Measurements from ENCODE around the gene ZNF568. TPM values are rescaled to one million over a fixed set of nuclear protein-coding genes. Genes with fewer than 3 reads are reported as not detected.
A peak's percentile ranks its signal among the peaks of the same experiment; 100 is the strongest.

The ZNF568 gene
- polyA plus RNA-seq, 1 of the 3 experiments (the other 2 are of a cell fraction): 5.5 TPM

- 46% methylated on average over 6 of the region's 6 CpGs for whole genome bisulfite sequencing (ENCODE audit: low lambda C conversion rate)
- TF ChIP-seq FOXM1 (IDR thresholded peaks at IDR 0.05; ENCODE audit: low read depth) (no peak), GABPA (IDR thresholded peaks at IDR 0.05; ENCODE audit: low read depth) (no peak), JUND (IDR thresholded peaks at IDR 0.05) (no peak), YY1 (IDR thresholded peaks at IDR 0.05; ENCODE audit: low read depth) (no peak), RAD21 (IDR thresholded peaks at IDR 0.05; ENCODE audit: low read length) (no peak), GATA2 (CRISPR knock-in tag; IDR thresholded peaks at IDR 0.05) (no peak), SMC3 (IDR thresholded peaks at IDR 0.05; ENCODE audit: low read depth, low read length) (no peak), ZBTB33 (IDR thresholded peaks at IDR 0.05; ENCODE audit: borderline replicate concordance, low read depth) (no peak), FOSL2 (IDR thresholded peaks at IDR 0.05; ENCODE audit: borderline replicate concordance, low read depth) (no peak)
Measured at GRCh38 chr19:36962346-36962745, 46.2 kb downstream of the ZNF568 start.

DNA sequence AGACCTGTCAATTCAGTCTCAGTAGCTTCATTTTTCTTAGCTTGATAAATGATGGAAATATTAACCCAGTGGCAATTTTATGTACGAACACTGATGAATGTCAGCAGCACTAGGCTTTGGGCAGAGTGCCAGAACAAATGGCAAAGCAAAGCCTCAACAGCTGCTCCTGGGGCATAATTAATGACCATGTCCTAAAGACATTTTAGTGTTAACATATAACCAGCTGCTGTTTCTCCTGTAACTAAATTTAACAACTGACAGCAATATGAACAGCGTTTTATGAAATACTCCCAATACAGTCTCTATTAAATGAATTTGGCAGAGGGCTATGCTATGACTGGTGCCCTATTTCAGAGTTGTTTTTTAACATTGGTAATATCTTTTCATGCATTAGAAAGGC, 47.1 kb downstream of the ZNF568 start:
- Histone ChIP-seq H2AFZ (ENCODE audit: low read depth) (no peak overlapping the region), H4K20me1 (ENCODE audit: insufficient read depth) (no peaks in the 10 kb centered on the region), H3K9ac (no peak overlapping the region), H3K9me2 (no peaks in the 10 kb centered on the region), H3K4me3 (ENCODE audit: low read depth in 2 of 2, low read length in 1 of 2) (no peak overlapping the region), H3K79me2 (ENCODE audit: insufficient read depth) (no peaks in the 10 kb centered on the region), H3K36me3 (replicated peaks in 1 of 2; ENCODE audit: control insufficient read depth in 1 of 2, insufficient read depth in 2 of 2, low read length in 1 of 2) (peaks cover 0 to 5% of the 10 kb centered on the region in 2 experiments), H3K4me2 (no peak overlapping the region), H3F3A (replicated peaks; ENCODE audit: insufficient read depth) (peaks cover under 1% of the 10 kb centered on the region), H3K9me3 (no peaks in the 10 kb centered on the region), H3K27ac (ENCODE audit: low read depth in 2 of 2, low read length in 1 of 2) (no peak overlapping the region), H3K4me1 (ENCODE audit: control insufficient read depth in 1 of 2, insufficient read depth in 2 of 2, low read depth in 1 of 2, low read length in 1 of 2) (no peaks in the 10 kb centered on the region), H3K27me3 (ENCODE audit: insufficient read depth) (no peaks in the 10 kb centered on the region)
- POLR2A ChIA-PET: no interaction called here
- 12% methylated on average over 2 of the region's 2 CpGs for WGBS (ENCODE audit: low lambda C conversion rate)
- peak; percentile 3 for DNase-seq
- CTCF ChIA-PET: interaction anchor here (2.2 kb wide), 1 partner anchor 10 kb away, joined by 10 read pairs; no protein-coding TSS in a partner anchor
- no peak for TF ChIP-seq FOXJ3 (CRISPR knock-in tag; IDR thresholded peaks at IDR 0.05)
- no peak for TF ChIP-seq JUND (IDR thresholded peaks at IDR 0.05)
- TF ChIP-seq RAD21 (IDR thresholded peaks at IDR 0.05; ENCODE audit: low read length): no peak
- TF ChIP-seq TAF1 (IDR thresholded peaks at IDR 0.05; ENCODE audit: borderline replicate concordance, low read depth, low read length): no peak
- TF ChIP-seq GABPA (IDR thresholded peaks at IDR 0.05; ENCODE audit: low read depth): no peak
- TF ChIP-seq FOXM1 (IDR thresholded peaks at IDR 0.05; ENCODE audit: low read depth): no peak

More at GRCh38 chr19:36962346-36962745, 46.2 kb downstream of the ZNF568 start:
- Histone ChIP-seq H3K27me3 (ENCODE audit: insufficient read depth) (no peaks in the 10 kb centered on the region), H3K9ac (no peak overlapping the region), H3K36me3 (replicated peaks in 1 of 2; ENCODE audit: control insufficient read depth in 1 of 2, insufficient read depth in 2 of 2, low read length in 1 of 2) (peaks cover 0 to 5% of the 10 kb centered on the region in 2 experiments), H3K9me2 (no peaks in the 10 kb centered on the region), H3K4me2 (no peak overlapping the region), H2AFZ (ENCODE audit: low read depth) (no peak overlapping the region), H4K20me1 (ENCODE audit: insufficient read depth) (no peaks in the 10 kb centered on the region), H3K79me2 (ENCODE audit: insufficient read depth) (no peaks in the 10 kb centered on the region), H3K4me3 (ENCODE audit: low read depth in 2 of 2, low read length in 1 of 2) (no peak overlapping the region), H3K27ac (ENCODE audit: low read depth in 2 of 2, low read length in 1 of 2) (no peak overlapping the region), H3F3A (replicated peaks; ENCODE audit: insufficient read depth) (peaks cover 5% of the 10 kb centered on the region), H3K4me1 (ENCODE audit: control insufficient read depth in 1 of 2, insufficient read depth in 2 of 2, low read depth in 1 of 2, low read length in 1 of 2) (no peaks in the 10 kb centered on the region), H3K9me3 (no peaks in the 10 kb centered on the region)
- POLR2A ChIA-PET: no interaction called here
- CTCF ChIA-PET: interaction anchor here (2.8 kb wide), 1 partner anchor 11 kb away, joined by 10 read pairs; no protein-coding TSS in a partner anchor
- DNase-seq: no peak

Data from SK-N-SH (cell line).